Brain microvascular endothelial cell (primary cell): ENCODE data around the gene SPAG6.
"Not testable (repeated sequence)": the region's sequence is repeated elsewhere in the genome, so short reads cannot be mapped to it uniquely, and the experiment has no call there.

Source experiments
- DNase-seq: peaks from one replicate; pipeline ENCODE4 v3.0.0-alpha.2; 2020
- H3K27ac ChIP-seq: fragments of 250-450 bp; sonication (Bioruptor Pico); 2 replicates; pipeline ENCODE4 v1.5.1; 2020; ENCODE audit warnings: mild to moderate bottlenecking, moderate library complexity
- H3K27me3 ChIP-seq: fragments of 250-450 bp; sonication (Bioruptor Pico); replicated peaks from 2 replicates; pipeline ENCODE4 v1.5.1; 2020; ENCODE audit warnings: mild to moderate bottlenecking
- H3K36me3 ChIP-seq: fragments of 250-450 bp; sonication (Bioruptor Pico); replicated peaks from 2 replicates; pipeline ENCODE4 v1.5.1; 2020; ENCODE audit warnings: mild to moderate bottlenecking
- H3K4me3 ChIP-seq: 2 replicates; pipeline ENCODE4 v1.5.1; 2011; ENCODE audit warnings: low read depth, mild to moderate bottlenecking, control low read depth, low read length, moderate library complexity
- in situ Hi-C: cut with HindIII; loops from 2 replicates; pipeline ENCODE4 v1.10.0; 2017; ENCODE audit warnings: low sequenced_read_pairs, low pct_ligation_motif_present
- TF ChIP-seq, protein P1 (sequence below): IDR thresholded peaks from 2 replicates; pipeline ENCODE4 v1.5.1; 2011; ENCODE audit warnings: low read depth, mild to moderate bottlenecking, moderate library complexity, low read length, control low read depth, inconsistent platforms; ENCODE audit errors: missing control alignments

Gene SPAG6

DNA sequence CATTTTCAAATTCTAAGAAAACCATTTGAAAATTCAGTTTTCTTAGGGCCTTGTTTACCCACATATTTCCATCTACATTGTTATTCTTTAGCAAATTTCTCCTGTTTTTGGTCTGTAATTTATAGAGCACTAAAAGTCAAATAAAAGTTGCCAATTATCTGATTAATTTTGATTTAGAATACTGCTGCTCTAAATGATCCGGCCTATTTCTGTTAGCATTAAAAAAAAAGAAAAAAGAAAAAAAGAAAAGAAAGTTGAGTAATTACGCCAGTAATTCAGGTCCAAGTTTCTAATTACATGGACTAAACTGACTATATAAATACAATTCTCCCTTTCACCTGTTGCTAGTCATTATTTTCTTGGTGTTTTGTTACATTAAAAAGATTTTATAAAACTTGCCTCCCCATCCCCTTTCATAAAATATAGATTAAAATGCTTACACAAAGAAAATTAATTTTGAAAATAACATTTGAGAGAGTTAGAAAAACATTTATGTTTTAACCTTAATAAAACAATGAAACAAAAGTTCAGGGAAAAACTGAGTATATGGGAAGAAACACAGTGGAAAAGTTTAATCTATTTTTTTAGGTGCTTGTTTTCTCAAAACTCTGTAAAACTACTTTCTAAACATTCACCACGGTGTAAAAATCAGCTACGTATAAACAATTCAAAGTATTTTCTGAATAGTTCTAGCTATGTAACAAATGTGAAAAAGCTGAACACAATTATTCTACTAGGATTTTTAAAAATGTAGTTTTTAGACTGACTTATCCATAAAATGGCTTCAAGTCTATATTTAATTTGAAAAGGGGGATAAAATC is 35.9 kb upstream of the SPAG6 start:
- in situ Hi-C loops: no loop called here
- Histone ChIP-seq H3K27me3 (no peaks in the 10 kb centered on the region), H3K4me3 (no peak overlapping the region), H3K36me3 (no peaks in the 10 kb centered on the region), H3K27ac (no peak overlapping the region)
- TF ChIP-seq, protein P1, sequence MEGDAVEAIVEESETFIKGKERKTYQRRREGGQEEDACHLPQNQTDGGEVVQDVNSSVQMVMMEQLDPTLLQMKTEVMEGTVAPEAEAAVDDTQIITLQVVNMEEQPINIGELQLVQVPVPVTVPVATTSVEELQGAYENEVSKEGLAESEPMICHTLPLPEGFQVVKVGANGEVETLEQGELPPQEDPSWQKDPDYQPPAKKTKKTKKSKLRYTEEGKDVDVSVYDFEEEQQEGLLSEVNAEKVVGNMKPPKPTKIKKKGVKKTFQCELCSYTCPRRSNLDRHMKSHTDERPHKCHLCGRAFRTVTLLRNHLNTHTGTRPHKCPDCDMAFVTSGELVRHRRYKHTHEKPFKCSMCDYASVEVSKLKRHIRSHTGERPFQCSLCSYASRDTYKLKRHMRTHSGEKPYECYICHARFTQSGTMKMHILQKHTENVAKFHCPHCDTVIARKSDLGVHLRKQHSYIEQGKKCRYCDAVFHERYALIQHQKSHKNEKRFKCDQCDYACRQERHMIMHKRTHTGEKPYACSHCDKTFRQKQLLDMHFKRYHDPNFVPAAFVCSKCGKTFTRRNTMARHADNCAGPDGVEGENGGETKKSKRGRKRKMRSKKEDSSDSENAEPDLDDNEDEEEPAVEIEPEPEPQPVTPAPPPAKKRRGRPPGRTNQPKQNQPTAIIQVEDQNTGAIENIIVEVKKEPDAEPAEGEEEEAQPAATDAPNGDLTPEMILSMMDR: no peak
- no peak for DNase-seq

DNA sequence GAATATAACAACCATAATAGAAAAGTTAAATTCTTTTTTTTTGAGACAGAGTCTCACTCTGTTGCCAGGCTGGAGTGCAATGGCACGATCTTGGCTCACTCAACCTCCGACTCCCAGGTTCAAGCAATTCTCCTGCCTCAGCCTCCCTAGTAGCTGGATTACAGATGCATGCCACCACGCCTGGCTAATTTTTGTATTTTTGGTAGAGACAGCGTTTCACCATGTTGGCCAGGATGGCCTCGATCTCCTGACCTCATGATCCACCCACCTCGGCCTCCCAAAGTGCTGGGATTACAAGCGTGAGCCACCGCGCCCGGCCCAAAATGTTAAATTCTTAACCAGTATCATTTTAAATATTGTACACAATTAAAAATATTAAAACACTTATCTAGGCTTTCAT is 35.3 kb upstream of the SPAG6 start:
- H3K27me3 ChIP-seq, H3K36me3 ChIP-seq, H3K27ac ChIP-seq, in situ Hi-C loops, DNase-seq, H3K4me3 ChIP-seq: not testable (repeated sequence)

DNA sequence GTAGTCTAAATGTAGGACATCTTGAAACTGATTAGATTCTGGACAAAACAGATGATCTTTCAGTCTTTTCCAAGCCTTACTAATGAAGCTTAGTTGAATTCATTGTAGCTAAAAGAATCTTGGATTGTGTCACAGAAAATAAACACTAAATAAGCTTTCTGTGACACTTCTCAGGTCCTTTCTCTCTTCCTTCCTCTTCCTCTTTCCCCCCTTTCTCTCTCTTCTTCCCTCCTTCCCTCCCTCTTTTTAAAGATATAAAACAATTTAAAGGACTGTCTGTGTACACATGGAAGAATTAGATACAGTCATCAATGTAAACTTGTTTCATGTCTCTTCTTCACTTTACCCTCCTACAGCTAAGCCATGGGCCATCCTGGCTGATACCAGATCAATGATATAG is 34.4 kb upstream of the SPAG6 start:
- Histone ChIP-seq H3K27me3 (no peaks in the 10 kb centered on the region), H3K27ac (no peak overlapping the region), H3K4me3 (no peak overlapping the region), H3K36me3 (no peaks in the 10 kb centered on the region)
- in situ Hi-C loops: no loop called here
- DNase-seq: no peak
- TF ChIP-seq, protein P1: no peak

DNA sequence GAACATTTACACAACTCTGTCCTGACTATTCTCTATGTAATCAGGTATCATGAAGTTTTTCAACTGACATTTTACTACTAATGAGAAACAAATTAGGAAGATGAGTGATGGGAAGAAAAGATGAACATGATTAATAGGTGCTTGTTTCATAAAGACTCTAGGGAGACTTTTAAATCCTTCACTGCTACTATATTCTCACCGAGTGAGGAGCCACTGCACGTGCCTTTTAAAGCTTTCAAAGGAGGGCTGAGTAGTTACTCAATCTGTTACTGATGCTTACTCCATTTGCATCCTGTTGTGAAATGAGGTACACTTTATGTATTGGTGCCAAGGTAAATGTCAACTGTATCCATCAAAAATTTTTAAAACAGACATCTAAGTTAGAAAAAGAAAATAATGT is 30.4 kb upstream of the SPAG6 start:
- Histone ChIP-seq H3K27ac (no peak overlapping the region), H3K36me3 (no peaks in the 10 kb centered on the region), H3K4me3 (no peak overlapping the region), H3K27me3 (no peaks in the 10 kb centered on the region)
- no peak for DNase-seq
- TF ChIP-seq, protein P1: no peak
- in situ Hi-C loops: no loop called here

DNA sequence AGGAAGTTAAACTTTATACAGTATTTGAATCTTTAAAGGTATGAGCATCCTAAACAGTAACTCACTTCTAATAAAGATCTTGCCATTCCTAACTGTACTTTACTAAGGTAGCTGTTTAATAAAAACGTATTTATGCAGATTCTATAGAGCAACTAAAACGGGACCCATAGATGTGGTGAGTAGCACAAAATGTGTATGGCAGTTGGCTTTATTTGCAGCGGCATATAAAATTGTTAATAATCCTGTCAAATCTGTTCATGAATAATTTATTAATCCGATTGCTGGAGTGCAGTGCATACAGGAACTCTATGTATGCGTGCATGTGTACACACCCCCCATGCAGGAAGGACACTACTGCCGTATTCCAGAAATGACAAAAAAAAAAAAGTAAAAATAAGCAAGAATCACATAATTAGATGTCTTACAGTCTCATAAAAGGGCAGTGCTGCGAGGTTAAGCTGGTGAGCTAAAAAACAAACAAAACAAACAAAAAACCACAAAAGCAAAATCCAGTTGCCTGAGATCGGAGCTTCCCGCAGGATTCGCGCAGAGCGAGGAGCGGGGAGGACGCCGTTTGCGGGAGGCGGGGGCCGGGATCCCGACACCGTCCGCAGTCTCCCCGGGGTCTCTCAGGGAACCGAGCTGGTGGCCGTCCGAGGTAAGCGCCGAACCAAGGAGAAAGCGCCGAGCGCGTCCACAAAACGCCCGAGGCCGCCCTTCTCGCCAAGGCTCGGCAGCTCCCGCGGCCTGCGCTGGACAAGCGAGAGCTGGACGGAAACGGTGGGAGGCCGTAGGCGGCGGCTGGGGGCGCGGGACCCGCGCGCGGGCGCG is 29.6 kb upstream of the SPAG6 start:
- H3K27me3 ChIP-seq: no peaks in the 10 kb centered on the region
- DNase-seq: no peak

More for the DNA sequence above, 29.6 kb upstream of the SPAG6 start:
- TF ChIP-seq, protein P1: no peak
- Histone ChIP-seq H3K36me3 (no peaks in the 10 kb centered on the region), H3K27ac (peak overlapping the region; percentile 92), H3K4me3 (peak overlapping the region; percentile 78)
- in situ Hi-C loops: no loop called here
